ENCODE measurements around the gene FAM209A.
"Not testable (repeated sequence)": the region's sequence is repeated elsewhere in the genome, so short reads cannot be mapped to it uniquely, and the experiment has no call there.

FAM209A gene, protein sequence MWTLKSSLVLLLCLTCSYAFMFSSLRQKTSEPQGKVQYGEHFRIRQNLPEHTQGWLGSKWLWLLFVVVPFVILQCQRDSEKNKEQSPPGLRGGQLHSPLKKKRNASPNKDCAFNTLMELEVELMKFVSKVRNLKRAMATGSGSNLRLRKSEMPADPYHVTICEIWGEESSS

DNA sequence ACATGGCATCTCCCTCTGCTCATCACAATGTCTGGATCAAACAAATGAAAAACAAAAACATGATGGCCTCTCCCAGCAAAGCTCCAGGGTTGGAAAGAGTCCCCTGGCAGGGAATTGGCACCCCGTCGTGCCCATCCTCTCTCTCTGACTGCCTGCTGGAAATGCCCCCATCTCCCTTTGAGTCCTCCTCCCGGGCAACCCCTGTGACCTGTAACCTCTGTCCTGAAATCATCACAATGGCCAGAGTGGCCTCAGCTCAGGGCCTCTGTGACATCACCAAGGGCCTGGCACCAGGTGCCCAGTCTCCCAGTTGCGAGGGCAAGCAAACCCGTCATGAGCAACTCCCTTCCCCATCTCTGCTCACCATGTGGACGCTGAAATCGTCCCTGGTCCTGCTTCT is at the start of gene FAM209A:
Gene FAM209A (plus strand): TSS at position 301 of the 400 bp plus-strand sequence. CDS start 65 bp downstream, at position 366.
- DNase-seq (ENCODE audit: low read depth): not testable (repeated sequence)

DNA sequence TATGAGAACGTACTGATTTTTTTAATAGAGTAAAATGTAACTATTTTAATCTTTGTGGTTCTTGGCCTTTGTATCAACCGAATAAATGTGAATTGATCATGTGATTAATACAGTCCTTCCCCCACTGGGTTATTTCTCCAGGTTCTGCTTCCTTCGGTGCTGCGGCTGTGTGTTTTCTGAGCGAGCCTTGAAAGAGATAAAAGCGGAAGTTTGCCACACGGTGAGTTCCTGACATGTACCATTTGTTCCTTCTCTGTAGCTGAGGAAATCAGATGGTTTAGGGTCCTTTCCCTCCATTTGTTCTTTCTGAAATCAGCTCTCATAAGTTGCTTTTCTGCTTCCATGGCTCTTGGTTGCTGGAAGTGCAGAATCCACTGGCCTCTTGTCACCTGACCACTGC is 40.6 kb upstream of the FAM209A start:
- DNase-seq (ENCODE audit: low read depth): no peak

DNA sequence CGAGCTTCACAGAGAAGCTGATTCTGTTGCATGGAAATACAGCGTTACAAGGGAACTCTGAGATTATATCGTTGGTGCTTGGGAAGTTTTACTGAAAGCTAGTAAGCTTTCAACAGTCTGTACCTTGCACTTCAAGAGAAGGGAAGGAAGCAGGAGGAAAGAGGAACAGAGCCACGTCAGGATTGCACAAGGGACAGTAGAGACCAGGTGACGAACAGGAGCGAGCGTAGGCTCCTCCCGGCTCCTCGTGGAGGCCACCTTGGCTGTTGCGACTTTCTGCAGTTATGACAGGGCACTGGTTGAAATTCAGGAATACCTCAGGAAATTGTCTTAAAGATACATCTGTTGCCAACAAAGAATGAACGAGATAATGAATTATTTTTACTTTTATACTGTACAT is 37.3 kb upstream of the FAM209A start:
- no peak for DNase-seq (ENCODE audit: low read depth)

DNA sequence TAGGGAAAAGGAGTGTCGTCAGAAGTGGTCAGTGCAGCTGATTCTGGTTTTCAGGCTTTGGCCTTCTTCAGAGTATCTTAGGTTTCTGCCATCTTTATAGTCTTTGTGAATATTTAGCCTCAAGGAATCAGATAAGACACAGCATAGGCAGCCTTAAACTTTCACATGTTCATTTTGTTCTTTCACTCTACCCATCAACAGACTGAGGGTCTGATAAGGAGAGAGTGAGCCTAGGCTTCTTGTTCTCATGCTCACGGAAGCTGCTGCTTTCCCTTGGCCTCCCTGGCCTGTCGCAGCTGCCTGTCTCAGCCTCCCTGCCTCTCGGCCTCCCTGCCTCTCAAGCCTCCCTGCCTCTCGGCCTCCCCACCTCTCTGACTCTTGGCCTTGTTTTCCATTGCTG is 36.0 kb upstream of the FAM209A start:
- DNase-seq (ENCODE audit: low read depth): no peak

DNA sequence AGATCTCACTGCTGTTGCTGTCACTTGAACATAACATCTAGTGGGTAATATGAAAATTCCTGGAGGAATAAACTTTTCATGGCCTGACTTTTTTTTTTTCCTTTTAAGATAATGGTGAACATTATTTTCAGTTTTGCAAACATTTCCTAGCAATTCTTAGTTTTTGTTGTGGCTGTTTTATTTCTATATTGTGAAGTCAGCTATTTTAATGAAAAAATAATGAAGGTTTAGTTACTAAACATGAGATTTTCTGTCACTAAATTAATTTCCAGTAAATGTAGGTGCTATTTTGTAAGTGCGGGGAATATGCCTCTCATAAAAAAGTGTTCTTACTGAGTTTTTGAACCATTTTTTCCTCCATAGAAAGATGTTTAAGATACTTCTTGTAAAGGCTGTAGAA is 23.4 kb upstream of the FAM209A start:
- DNase-seq (ENCODE audit: low read depth): no peak

DNA sequence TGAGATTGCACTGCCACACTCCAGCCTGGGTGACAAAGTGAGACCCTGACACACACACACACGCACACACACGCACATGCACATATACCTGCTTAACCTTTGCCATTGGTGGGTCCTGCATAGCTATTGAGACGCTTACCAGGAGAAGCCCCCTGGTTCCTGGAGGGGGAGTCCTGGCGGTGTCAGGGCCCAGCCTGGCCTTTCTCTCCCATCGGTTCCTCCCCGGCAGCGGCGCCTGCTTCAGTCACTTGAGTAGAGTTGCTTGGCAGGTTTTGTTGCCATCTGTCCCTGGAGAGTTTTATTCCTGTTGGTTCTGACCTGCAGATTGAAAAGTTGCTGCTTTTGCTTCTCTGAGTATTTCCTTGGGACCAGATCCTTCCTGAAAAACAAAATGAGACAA is 20.6 kb upstream of the FAM209A start:
- DNase-seq (ENCODE audit: low read depth): no peak

DNA sequence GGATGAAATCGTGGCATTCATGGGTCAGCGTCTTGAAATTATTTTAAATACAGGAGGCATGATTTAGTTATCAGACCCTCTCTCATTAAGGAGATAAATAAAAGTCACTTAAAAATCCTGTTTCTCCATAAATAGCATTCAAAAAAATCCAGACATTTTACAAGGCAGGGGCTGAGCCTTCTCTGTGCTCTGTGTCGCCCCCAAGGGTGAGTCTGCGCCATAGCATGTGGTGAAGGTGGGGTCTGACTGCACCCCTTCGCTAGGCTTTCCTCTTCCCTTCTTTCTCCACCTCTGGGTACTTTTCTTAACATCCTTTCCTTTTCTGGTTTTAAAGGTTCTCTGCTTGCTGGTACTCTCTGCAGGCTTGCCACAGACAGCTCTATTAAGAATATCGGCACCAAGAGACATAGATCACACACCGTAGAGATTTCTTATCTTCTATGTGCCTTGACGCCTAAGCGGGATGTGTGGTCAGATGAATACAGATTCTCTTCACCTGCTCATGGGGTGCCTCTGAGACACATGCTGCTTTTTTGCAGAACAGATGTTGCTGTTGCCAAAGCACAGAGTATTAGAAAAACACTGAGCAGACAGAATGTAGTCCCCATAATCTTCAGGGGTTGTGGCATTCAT is 20.1 kb upstream of the FAM209A start:
- DNase-seq (ENCODE audit: low read depth): no peak

DNA sequence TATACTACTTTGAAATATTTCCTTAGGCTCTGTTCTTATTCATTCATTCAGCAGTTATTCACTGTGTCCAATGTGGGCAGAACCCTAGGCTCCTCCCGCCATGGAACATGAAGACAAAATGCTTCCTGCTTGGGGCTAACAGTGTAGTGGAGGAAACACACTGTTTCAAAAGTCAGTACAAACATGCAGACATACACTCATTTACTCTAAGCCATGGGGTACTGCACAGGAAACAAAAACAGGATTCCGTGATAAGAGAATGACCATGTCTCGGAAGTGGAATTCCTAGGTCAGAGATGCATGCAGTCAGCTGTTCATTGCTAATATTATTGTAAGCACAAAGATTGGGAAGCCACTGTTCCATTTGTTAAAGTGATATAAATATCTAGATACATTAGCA is 18.4 kb upstream of the FAM209A start:
- DNase-seq (ENCODE audit: low read depth): no peak

DNA sequence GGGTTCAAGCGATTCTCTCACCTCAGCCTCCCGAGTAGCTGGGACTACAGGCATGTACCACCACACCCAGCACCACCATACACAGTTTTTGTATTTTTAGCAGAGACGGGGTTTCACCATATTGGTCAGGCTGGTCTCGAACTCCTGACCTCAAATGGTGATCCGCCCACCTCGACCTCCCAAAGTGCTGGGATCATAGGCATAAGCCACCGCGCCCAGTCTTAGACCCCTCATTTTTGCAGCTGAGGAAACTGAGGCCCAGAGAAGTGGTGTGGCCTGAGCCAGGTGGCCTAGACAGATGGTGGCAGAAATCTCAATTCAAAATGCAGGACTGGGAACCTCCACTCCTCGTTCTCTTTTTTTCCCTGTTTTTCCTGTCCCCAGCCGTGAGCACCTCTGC is 12.6 kb upstream of the FAM209A start:
- DNase-seq (ENCODE audit: low read depth): no peak

DNA sequence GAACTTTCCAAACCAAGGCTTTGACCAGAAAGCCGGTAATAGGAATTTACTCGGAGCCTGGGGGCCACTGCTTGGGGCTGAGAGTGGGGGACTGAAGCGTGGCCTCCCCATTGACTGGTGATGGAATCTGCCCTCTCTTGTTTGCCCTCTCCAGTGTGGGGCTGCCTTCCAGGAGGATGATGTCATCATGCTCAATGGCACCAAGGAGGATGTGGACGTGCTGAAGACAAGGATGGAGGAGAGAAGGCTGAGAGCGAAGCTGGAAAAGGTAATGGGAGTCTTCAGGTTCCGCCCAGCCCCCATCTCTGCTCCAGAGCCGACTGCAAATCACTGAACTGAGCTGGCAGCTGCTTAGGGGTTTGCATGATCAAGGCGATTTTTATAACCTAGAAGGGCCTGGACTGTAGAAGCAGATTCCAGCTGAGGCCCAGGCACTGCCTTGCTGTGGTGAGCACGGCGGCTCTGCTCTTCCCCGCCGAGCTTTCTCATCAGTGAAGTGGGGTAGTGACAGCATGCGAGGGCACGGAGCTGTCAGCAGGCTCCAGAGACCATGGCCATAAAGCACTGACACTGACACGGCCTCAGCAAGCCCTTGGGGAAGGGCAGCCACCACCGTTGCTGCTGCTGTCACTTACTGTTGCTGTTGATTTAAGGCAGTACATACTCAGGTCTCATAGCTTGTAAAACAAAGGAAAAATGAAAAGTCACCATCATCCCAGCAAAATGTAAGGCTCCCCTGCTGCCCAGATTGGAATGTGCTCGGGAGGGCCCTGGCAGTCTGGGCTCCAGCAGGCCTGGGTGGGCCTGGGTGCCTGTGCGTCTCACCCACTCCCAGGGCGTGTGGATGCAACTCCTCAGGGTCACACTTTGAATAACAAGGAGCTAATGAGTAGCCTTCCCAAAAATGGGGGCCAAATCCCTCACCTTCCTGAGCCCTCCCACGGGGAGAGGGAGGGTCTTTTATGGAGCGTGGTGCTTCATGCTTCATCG is 11.1 kb upstream of the FAM209A start:
- no peak for DNase-seq (ENCODE audit: low read depth)

DNA sequence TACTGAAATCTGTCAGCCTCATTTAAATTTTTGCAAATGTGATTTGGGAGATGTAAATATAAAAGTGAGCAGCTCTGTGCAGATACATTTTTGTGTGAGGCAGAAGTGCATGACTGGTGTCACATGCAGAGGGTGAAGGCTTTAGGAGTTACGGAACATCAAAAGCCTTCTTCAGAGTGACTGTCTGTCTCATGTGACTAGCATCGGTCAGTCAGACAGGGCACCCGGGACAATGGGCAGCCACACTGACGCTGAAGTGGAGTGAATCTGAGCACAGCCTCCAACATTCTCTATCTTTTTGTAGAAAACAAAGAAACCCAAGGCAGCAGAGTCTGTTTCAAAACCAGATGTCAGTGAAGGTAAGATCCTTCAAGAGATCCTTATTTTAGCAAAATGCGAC is 7.9 kb upstream of the FAM209A start:
- no peak for DNase-seq (ENCODE audit: low read depth)

DNA sequence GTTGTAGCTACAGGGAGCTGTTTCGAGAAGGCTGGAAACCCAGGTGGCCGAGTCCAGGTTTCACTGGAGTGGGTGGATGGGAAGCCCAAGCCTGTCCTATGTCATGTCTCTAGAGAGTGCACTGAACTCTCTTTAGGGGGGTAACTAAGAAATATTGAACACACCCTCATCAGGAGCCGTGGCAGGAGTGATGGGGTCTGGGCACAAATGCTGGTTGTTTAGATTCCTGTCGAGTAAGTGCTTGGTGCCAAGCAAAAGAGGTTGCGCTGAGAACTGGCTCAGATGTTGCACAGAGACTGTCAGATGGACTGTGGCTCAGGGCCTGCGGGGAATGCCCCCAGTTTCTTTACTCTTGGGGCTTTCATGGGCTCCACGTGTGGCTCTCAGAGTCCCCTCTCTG is 7.3 kb upstream of the FAM209A start:
- DNase-seq (ENCODE audit: low read depth): no peak

DNA sequence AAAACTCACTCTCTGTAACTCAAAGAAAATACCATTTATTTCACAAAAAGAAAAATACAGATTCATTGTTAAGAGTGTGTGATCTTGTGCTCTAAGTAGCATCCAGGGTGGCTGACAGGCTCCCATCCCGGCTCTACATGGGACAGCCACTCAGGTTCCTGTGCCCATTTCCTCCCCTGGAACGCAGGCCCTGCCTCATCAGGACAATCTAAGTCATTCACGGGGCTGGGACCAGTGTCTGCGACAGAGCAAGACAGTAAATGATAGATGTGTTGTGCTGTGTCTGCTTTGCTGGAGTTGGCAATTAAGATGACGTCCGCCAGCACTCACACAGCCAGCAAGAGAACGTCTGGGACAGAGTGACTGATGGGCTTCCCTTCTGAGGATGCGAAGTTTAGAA is 6.9 kb upstream of the FAM209A start:
- DNase-seq (ENCODE audit: low read depth): no peak

DNA sequence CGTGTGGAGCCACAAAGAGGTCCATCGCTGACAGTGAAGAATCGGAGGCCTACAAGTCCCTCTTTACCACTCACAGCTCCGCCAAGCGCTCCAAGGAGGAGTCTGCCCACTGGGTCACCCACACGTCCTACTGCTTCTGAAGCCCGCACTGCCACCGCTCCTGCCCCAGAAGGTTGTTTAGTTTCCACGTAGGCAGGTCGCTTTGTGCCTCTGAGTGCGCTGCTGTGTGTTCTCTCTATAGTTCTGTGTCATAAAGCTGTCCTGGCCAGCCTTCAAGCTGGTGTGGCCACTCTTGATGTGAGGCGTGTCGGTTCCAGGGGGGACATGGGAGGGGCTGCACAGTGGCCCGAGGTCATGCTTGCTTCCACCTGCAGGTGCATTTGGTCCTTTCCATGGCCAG is 6.4 kb upstream of the FAM209A start:
- DNase-seq (ENCODE audit: low read depth): no peak

DNA sequence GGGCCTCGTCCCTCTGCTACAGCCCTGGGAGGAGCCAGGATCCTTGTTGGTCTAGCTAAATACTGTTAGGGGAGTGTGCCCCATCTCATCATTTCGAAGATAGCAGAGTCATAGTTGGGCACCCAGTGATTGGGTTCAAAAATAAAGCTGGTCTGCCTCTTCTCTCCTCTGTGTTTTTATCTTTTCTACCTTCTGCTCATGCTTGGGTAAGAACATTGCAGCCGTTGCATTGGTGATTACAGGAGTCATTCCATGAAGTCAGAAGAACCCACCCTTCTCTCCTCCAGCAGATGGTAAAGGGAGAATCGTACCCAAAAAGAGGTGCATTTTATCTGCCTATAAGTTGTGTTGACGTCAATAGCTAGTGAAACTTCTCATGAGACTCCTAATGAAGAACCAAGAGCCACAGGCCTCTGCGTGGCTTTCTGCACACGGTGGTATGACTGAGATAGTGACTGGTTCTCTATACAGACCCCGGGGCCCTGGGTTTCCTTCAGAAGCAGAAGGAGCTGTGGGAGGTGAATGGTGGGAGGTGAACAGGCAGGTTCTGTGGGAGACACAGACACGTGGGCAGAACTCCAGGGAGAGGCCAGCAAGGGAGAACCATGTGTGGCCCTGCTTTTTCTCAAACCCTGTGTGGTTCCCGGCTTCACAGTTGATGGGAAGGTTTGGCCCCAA is 5.7 kb upstream of the FAM209A start:
- DNase-seq (ENCODE audit: low read depth): no peak

DNA sequence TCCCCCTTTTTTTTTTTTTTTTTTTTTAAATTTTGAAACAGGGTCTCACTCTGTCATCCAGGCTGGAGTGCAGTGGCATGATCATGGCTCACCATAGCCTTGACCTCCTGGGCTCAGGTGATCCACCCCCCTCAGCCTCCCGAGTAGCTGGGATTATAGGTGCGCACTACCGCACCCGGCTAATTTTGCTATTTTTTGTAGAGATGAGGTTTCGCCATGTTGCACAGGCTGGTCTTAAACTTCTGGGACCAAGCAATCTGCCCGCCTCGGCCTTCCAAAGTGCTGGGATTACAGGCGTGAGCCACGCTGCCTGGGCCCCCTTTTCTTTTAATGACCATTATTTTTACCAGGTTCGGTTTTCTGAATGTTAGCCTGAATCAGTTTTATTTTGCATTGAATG is 5.0 kb upstream of the FAM209A start:
- DNase-seq (ENCODE audit: low read depth): no peak

DNA sequence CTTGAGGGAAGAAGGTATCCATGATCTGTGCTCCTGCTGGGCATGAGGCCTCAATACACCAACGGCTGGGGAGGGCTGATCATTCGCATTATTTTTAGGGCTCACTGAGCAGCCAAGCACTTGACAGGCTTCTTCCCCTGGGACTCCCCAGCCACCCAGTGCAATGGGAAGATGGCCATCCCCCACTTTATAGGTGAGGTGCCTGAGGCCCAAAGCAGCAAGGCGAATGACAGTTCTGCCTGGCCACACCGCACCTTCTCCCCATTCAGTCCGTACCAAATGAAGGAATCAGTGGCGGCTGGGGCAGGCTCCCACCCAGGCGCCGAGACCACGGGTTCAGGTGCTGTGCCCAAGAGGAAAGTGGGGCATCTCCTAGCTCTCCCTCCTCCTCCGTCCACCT is 4.4 kb upstream of the FAM209A start:
- no peak for DNase-seq (ENCODE audit: low read depth)

DNA sequence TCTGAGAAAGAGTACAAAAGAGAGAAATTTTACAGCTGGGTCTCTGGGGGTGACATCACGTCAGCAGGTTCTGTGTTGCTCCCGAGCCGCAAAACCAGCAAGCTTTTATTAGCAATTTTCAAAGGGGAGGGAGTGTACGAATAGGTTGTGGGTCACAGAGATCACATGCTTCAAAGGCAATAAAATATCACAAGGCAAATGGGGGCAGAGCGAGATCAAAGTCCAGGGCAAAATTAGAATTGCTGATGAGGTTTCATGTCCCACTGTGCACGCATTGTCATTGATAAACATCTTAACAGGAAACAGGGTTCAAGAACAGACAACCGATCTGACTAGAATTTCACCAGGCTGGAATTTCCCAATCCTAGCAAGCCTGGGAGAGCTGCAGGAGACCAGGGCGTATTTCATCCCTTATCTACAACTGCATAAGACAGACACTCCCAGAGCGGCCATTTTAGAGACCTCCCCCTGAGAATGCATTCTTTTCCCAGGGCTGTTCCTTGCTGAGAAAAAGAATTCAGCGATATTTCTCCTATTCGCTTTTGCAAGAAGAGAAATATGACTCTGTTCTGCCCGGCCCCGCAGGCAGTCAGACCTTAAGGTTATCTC is 3.7 kb upstream of the FAM209A start:
- DNase-seq (ENCODE audit: low read depth): not testable (repeated sequence)

DNA sequence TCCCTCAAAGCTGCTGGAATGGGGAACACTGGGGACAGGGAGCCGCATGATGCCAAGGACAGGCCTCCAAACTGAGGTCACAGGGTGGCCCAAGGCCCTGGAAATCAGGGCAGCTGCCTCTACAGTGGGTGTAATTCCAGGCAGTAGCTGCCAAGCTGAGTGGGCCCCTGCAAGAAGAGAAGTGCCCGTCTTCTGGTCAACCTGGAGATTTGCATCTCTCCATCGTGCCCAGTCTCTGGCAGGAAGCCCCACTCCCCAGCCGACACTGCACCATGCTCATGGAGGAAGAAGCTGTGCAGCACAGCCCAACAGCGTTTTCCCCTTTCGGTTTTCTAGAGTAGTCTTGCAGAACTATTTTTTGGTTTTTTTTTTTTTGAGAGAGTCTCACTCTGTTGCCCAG is 2.2 kb upstream of the FAM209A start:
- DNase-seq (ENCODE audit: low read depth): no peak

DNA sequence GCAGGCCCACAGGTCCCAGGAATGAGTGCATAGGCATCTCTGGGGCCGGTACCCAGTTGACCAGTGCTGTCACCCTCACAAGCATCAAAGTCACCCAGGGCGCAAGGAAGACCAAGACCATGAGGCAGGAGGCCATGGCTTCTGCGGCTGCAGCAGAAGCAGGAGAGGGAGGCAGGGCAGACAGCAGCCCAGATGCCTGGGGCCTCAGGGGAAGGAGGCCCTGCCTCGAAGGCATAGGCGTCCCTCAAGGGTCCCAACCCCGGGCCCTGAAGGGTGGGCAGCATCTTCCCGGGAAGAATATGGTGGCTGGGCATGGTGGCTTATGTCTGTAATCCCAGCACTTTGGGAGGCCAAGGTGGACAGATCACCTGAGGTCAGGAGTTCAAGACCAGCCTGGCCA is 3.0 kb downstream of the FAM209A start:
- DNase-seq (ENCODE audit: low read depth): no peak

DNA sequence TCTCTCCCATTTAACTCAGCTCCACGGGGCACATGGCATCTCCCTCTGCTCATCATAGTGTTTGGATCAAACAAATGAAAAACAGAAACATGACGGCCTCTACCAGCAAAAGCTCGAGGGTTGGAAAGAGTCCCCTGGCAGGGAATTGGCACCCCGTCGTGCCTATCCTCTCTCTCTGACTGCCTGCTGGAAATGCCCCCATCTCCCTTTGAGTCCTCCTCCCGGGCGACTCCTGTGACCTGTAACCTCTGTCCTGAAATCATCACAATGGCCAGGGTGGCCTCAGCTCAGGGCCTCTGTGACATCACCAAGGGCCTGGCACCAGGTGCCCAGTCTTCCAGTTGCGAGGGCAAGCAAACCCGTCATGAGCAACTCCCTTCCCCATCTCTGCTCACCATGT is 8.4 kb downstream of the FAM209A start, which contains the start of gene FAM209B:
Gene FAM209B (plus strand): TSS at position 301 of the 400 bp plus-strand sequence. CDS start 96 bp downstream, at position 397.
- not testable (repeated sequence) for DNase-seq (ENCODE audit: low read depth)

DNA sequence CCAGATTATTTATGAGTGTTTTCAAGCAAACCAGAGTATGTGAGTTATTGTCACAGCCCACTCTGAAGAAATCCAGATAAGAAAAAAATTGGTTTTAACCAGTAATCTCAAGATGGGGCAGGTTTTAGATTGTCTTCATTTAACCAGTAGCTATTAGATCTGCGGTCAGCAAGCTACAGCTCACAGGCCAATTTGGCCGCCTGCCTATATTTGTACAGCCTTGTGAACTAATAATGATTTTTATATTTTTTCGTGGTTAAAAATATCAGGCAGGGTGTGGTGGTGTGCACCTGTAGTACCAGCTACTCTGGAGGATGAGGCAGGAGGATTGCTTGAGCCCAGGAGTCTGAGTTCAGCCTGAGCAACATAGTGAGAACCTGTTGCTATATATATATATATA is 13.5 kb downstream of the FAM209A start:
- no peak for DNase-seq (ENCODE audit: low read depth)
